ENCODE data around the gene C3. TPM values are rescaled to one million over a fixed set of nuclear protein-coding genes. Genes with fewer than 3 reads are reported as not detected.

C3 gene
- total and polyA plus RNA-seq, 2 of the 13 experiments (the other 11 are each of a cell fraction or from before 2014, with no cell fraction given), result 1,455 to 6,272 TPM

DNA sequence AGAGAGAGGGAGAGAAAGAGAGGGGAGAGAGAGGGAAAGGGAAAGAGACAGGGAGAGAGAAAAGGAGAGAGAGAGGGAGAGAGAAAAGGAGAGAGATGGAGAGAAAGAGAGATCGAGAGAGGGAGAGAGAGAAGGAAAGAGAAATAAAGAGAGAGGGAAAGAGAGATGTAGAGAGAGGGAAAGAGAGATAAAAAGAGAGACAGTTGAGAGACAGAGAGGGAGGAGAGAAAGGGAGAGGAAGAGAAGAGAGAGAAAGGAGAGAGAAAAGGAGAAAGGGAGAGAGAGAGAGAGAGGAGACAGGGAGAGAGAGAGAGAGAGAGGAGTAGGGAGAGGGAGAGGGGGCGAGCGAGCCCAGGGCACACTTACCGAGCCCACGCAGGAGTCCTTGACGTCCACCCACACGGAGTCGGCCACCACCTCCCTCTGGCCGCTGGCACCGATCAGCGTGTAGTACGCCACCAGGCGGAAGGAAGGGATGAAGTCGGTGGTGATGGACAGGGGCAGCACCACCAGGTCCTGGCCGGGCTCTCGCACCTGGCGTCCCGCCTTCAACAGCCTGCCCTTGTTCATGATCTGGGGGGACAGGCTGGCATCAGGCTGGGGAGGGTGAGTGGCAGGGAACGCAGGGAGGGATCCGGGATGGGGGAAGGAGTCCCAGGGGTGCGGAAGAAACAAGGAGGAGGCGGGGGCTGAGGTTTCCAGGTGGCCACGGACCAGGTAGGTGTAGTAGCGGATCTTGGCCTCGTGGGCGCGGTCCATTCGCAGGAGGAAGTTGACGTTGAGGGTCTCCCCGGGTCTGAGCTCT lies 10.0 kb downstream of the C3 start (continued):
- TF ChIP-seq, protein P1, sequence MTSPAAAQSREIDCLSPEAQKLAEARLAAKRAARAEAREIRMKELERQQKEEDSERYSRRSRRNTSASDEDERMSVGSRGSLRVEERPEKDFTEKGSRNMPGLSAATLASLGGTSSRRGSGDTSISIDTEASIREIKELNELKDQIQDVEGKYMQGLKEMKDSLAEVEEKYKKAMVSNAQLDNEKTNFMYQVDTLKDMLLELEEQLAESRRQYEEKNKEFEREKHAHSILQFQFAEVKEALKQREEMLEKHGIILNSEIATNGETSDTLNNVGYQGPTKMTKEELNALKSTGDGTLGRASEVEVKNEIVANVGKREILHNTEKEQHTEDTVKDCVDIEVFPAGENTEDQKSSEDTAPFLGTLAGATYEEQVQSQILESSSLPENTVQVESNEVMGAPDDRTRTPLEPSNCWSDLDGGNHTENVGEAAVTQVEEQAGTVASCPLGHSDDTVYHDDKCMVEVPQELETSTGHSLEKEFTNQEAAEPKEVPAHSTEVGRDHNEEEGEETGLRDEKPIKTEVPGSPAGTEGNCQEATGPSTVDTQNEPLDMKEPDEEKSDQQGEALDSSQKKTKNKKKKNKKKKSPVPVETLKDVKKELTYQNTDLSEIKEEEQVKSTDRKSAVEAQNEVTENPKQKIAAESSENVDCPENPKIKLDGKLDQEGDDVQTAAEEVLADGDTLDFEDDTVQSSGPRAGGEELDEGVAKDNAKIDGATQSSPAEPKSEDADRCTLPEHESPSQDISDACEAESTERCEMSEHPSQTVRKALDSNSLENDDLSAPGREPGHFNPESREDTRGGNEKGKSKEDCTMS (CRISPR knock-in tag; conservative IDR thresholded peaks at IDR 0.05), result no peak

DNA sequence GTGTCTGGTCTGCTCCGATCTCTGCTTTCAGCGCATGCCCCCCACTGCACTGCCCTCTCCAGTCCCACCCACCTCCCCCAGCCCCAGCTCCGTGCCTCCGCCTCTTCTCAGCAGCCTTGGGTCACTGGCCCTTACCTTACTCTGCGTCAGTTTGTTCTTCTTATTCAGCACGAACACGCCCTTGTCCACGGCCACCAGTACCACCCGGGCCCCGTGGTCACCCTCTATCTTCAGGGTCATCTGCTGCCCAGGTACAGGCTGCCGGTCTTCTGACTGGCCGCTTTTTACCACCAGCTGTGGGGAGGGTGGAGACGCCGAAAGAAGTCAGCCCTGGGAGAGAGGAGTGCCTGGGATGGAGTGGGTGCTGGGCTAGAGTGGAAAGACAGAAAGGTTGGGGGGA lies 10.9 kb downstream of the C3 start:
- no peak for FAIRE-seq
- ChIA-PET CTCF (ENCODE audit: low intra/inter-chr PET ratio, low total read pairs) (no interaction called here), POLR2A (interaction anchor here (0.8 kb wide), 1 partner anchor 11 kb away, joined by 3 read pairs; the partner anchor contains the start of gene C3)
- intact Hi-C loops (cut with micrococcal nuclease; ENCODE audit: unreplicated experiment) (no loop called here), in situ Hi-C loops (cut with HindIII; ENCODE audit: extremely low pct_ligation_motif_present, low pct_unique_long_range_greater_than_20kb) (no loop called here)
- Histone ChIP-seq H3K79me2 (ENCODE audit: insufficient read depth, low read length) (no peaks in the 10 kb centered on the region), H3K9ac (ENCODE audit: insufficient read depth, low read depth, low read length) (no peak overlapping the region), H3K36me3 (replicated peaks in 1 of 2; ENCODE audit: control insufficient read depth in 1 of 2, insufficient read depth in 2 of 2, low read length in 2 of 2) (peaks cover 33 to 82% of the 10 kb centered on the region in 2 experiments), H3K4me1 (ENCODE audit: insufficient read depth, low read length) (0 out of 2 replicates have a peak, but pooled peaks cover 23% of the 10 kb centered on the region), H3K27ac (ENCODE audit: extremely low read length, insufficient read depth, low read length) (no peak overlapping the region), H4K20me1 (ENCODE audit: insufficient read depth, low read length) (peaks cover 72% of the 10 kb centered on the region), H2AFZ (ENCODE audit: low read length) (no peak overlapping the region), H3K4me2 (ENCODE audit: low read depth, low read length) (no peak overlapping the region), H3K9me3 (ENCODE audit: low read length) (no peaks in the 10 kb centered on the region), H3K27me3 (ENCODE audit: control insufficient read depth in 1 of 2, insufficient read depth in 2 of 2, low read length in 2 of 2) (no peaks in the 10 kb centered on the region), H3K4me3 (replicated peaks in 1 of 3; ENCODE audit: insufficient read depth in 1 of 3, low read depth in 2 of 3, low read length in 3 of 3) (no peak overlapping the region)
- no peak for DNase-seq (ENCODE audit: low spot score)
- no TSS peak for BruUV-seq (replicated peaks)
- no peak for ATAC-seq
- WGBS (ENCODE audit: low lambda C conversion rate), result 94% methylated on average over 14 of the region's 14 CpGs
- TF ChIP-seq ZC3H13 (CRISPR knock-in tag; IDR thresholded peaks at IDR 0.05) (no peak), POLR2A (IDR thresholded peaks at IDR 0.05; ENCODE audit: insufficient read depth in 1 of 2, low read depth in 2 of 2, low read length in 2 of 2) (peak in 1 of 2 experiments; percentile 24; a peak in 1 of 4 replicates), DPF2 (CRISPR knock-in tag; IDR thresholded peaks at IDR 0.05; ENCODE audit: borderline replicate concordance, low read depth) (no peak), RBFOX2 (IDR thresholded peaks at IDR 0.05; ENCODE audit: low read depth, low read length) (0 out of 2 replicates have a peak, but pooled peaks have one; percentile 45), ZNF333 (CRISPR knock-in tag; IDR thresholded peaks at IDR 0.05; ENCODE audit: borderline replicate concordance) (no peak), AGO2 (optimal IDR thresholded peaks at IDR 0.05; ENCODE audit: low read depth, low read length) (peak; percentile 90)
- TF ChIP-seq, protein P2, sequence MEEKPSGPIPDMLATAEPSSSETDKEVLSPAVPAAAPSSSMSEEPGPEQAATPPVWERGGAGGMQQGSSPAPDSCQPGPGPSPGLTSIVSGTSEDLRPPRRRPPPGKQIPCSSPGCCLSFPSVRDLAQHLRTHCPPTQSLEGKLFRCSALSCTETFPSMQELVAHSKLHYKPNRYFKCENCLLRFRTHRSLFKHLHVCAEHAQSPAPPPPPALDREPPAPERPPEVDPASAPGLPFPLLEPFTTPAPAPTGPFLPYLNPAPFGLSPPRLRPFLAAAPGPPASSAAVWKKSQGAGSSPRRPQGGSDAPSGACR (CRISPR knock-in tag; IDR thresholded peaks at IDR 0.05), result no peak
